Activated T-helper 1 cell treated with anti-CD3 and anti-CD28 coated beads, Interleukin-12 subunit alpha, Interleukin-12 subunit beta, Interleukin-2, Interleukin-4 antibody, amounts not matched to agents 30 ng/mL and 10 ng/mL and 1 ng/mL, durations not matched to agents 14 hours and 24 hours and 36 hours (primary cell): Measurements from ENCODE around the gene GABRG3. TPM values are rescaled to one million over a fixed set of nuclear protein-coding genes. Genes with fewer than 3 reads are reported as not detected.

Experiments
- DNase-seq: peaks from one replicate; pipeline ENCODE4 v3.0.0; 2021; ENCODE audit warnings: low spot score
- H3K27ac Mint-ChIP-seq: one replicate; pipeline ENCODE4 v1.8.0; 2021; ENCODE audit warnings: mild to moderate bottlenecking, mixed read lengths
- H3K27me3 Mint-ChIP-seq: one replicate; pipeline ENCODE4 v1.8.0; 2022; ENCODE audit warnings: mild to moderate bottlenecking, moderate library complexity, mixed read lengths; ENCODE audit not compliant: insufficient read depth
- H3K36me3 Mint-ChIP-seq: one replicate; pipeline ENCODE4 v1.8.0; 2021; ENCODE audit warnings: low read depth, mixed read lengths
- H3K4me1 Mint-ChIP-seq: one replicate; pipeline ENCODE4 v1.8.0; 2021; ENCODE audit warnings: low read depth, mixed read lengths
- H3K4me3 Mint-ChIP-seq: one replicate; pipeline ENCODE4 v1.8.0; 2021; ENCODE audit warnings: mild to moderate bottlenecking, moderate library complexity, mixed read lengths
- H3K9me3 Mint-ChIP-seq: one replicate; pipeline ENCODE4 v1.8.0; 2021; ENCODE audit warnings: mixed read lengths
- intact Hi-C: fragments of 100-400 bp; cut with micrococcal nuclease; formaldehyde crosslinking; loops from one replicate; pipeline ENCODE4 v1.15.1; 2024
- total RNA-seq: library from RNA; stranded (reverse); gene quantifications from 2 replicates; pipeline ENCODE4 v1.2.3, GENCODE V29; 2022

Gene GABRG3
- total RNA-seq, 1 donor from 2014 or later, result not detected

DNA sequence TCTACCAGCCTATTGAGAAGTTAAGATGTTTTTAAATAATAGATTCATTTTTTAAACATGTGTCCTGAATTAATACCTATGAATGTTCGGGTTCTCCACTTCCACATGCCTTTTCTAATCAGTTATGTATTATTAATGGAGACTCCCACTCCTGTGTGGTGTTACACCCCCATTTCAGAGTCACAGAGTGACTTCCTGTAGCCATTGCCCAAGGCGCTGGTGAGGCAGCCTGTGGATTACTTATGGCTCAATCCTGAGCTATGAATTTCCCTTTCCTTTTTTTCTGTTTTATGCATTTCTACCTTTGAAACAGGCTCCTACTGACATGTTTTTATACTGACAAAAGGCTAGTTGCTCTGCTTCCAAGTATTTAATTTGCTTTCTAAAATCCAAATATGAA is 162.3 kb downstream of the GABRG3 start:
- Mint-ChIP-seq H3K27me3 (no peaks in the 10 kb centered on the region), H3K27ac (no peak overlapping the region), H3K4me3 (no peak overlapping the region), H3K4me1 (no peaks in the 10 kb centered on the region), H3K36me3 (no peaks in the 10 kb centered on the region), H3K9me3 (peaks cover 17% of the 10 kb centered on the region)
- intact Hi-C loops, result no loop called here
- no peak for DNase-seq

DNA sequence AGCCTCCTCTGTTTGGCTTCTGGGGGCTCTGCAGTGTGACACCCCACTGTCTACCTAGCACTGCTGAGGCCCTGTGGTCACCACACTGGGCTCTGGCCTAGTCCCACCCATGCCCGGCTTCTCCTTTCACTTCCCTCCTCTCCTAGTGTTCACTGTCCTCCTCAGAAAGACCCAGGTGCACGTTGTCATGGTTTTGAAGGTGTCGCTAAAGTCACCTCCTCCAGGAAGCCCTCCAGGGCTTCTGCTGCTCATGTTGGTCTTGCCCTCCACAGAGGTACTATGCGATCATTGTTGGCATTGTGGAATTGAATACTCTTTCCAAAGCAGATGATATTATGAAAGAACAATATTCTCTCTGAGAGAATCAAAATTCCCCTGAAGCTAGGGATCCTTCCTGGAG is 163.5 kb downstream of the GABRG3 start:
- Mint-ChIP-seq H3K4me1 (no peaks in the 10 kb centered on the region), H3K27me3 (no peaks in the 10 kb centered on the region), H3K9me3 (peaks cover 22% of the 10 kb centered on the region), H3K27ac (no peak overlapping the region), H3K36me3 (no peaks in the 10 kb centered on the region), H3K4me3 (no peak overlapping the region)
- no peak for DNase-seq
- intact Hi-C loops, result no loop called here

DNA sequence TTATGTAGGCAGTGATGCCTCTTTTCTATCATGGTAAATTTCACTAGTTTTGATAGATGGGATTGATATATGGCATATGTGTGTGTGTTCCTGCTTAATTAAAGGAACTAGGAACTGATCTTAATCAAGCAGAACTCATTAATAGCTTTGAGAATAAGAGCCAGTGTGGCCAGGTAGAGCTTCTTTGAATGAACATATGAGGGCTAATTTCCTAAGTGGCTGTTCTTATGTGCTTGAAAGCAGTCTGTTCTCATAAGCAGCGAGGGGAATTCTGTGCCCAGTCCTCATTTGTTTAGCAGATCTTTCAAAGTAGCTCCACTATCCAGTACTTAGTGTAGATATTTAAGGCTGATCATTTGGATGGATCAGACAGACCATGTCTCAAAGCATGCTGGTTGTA is 164.2 kb downstream of the GABRG3 start:
- Mint-ChIP-seq H3K36me3 (no peaks in the 10 kb centered on the region), H3K27me3 (no peaks in the 10 kb centered on the region), H3K9me3 (peaks cover 22% of the 10 kb centered on the region), H3K4me3 (no peak overlapping the region), H3K4me1 (no peaks in the 10 kb centered on the region), H3K27ac (no peak overlapping the region)
- intact Hi-C loops, result no loop called here
- DNase-seq, result no peak

DNA sequence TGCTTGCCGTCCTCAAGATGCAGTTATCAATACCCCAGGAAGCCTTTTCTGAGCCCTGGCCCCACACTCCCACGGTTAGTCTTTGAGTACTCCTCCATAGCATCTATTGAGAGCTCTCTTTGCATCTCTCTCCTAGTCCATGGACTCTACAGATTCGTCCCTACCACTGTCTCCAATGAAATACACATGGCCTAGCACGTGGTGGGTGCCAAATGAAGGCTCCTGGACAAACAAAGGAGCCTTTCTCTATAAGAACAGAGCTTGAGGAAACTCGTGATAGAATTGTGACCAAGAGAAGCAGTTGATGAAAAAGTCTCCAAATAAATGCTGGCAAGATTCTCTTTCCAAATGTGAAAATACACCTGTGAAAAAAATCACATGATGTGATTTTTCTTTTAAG is 166.1 kb downstream of the GABRG3 start:
- intact Hi-C loops, result no loop called here
- Mint-ChIP-seq H3K9me3 (peaks cover 30% of the 10 kb centered on the region), H3K4me3 (no peak overlapping the region), H3K36me3 (no peaks in the 10 kb centered on the region), H3K27me3 (no peaks in the 10 kb centered on the region), H3K27ac (no peak overlapping the region), H3K4me1 (no peaks in the 10 kb centered on the region)
- DNase-seq, result no peak

DNA sequence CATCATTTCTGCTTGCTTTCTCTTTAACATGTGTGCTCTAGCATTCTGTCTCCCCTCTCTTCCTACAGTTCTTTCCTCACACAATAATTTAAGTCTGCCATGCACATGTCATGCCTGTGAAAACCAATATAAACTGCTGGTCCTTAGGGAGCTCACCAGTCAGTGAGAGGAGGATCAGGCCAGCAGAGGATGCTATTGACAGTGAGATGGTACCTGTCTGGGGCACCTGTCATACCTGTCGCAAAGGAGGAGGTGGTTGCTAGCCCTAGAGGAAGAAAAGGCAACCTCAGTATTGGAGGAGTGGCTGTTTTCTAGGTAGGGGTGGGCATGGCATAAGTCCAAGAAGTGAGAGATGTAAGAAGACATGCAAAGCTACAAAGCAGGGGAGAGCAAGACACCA is 194.6 kb downstream of the GABRG3 start:
- no peak overlapping the region for H3K27ac Mint-ChIP-seq
- intact Hi-C loops, result no loop called here
- no peak for DNase-seq
- no peaks in the 10 kb centered on the region for H3K27me3 Mint-ChIP-seq
- peaks cover 30% of the 10 kb centered on the region for H3K9me3 Mint-ChIP-seq
- H3K4me1 Mint-ChIP-seq, result no peaks in the 10 kb centered on the region
- H3K36me3 Mint-ChIP-seq, result no peaks in the 10 kb centered on the region
- H3K4me3 Mint-ChIP-seq, result no peak overlapping the region

DNA sequence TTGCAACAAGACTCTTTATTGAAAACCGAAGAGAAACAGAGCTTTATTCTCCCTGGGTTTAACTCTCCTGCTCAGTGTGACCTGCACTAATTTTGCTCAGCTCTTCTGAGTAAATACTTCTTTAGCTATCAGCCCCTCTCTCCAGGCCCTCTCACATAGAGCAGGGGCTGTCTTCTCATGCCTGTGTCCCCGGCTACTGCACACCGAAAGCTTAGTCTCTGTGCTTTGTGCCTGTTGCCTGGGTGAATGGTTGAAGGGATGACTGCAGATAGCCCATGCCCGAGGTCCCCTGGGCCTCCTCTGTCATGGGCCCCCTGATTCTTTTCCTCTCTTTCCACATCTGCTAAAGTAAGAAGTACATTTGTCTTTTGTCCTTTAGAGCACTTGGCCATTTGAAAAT is 195.9 kb downstream of the GABRG3 start:
- Mint-ChIP-seq H3K4me1 (no peaks in the 10 kb centered on the region), H3K9me3 (peaks cover 31% of the 10 kb centered on the region), H3K4me3 (no peak overlapping the region), H3K27ac (no peak overlapping the region), H3K27me3 (no peaks in the 10 kb centered on the region), H3K36me3 (no peaks in the 10 kb centered on the region)
- intact Hi-C loops, result no loop called here
- DNase-seq, result no peak

DNA sequence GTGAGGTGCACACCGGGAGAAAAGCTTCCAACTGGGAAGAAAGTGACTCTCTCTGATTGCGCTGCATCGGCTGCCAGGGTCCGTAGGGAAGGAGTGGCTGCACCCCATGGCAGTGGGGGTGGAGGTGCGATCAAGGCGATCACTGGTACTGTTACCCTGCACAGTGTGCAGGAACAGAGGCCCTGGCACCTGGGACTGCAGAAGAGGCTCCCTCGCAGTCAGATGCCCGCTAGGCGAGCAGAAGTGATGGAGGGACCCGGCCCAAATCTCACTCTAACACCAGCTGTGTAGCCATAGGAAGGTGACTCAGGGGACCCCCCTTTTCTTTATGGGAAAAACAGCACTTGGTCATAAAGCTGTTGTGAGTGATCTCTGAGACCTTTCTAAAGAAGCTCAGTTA is 196.8 kb downstream of the GABRG3 start:
- Mint-ChIP-seq H3K27me3 (no peaks in the 10 kb centered on the region), H3K9me3 (peaks cover 24% of the 10 kb centered on the region), H3K27ac (no peak overlapping the region), H3K36me3 (no peaks in the 10 kb centered on the region), H3K4me1 (no peaks in the 10 kb centered on the region), H3K4me3 (no peak overlapping the region)
- no peak for DNase-seq
- intact Hi-C loops, result no loop called here

DNA sequence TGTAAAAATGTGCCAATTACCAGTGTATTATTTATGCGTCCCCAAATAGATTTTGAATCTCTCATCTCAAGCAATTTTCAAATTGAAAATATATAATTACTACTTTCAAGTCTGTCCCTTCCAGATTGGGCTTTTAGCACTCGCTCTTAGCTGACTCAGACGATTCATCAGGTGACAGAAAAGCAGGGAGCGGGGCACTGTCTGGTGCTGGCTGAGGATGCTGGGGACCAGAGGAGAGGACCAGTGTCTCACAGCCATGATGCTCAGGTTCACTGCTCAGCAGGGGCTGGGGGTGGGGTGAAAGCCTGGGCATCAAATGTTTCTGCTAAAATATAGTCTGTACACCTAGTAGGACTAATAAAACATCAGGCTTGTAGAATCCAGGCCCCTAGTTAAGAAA is 199.9 kb downstream of the GABRG3 start:
- H3K27ac Mint-ChIP-seq, result no peak overlapping the region
- no peaks in the 10 kb centered on the region for H3K27me3 Mint-ChIP-seq
- H3K9me3 Mint-ChIP-seq, result peaks cover 23% of the 10 kb centered on the region
- DNase-seq, result no peak
- H3K4me3 Mint-ChIP-seq, result no peak overlapping the region
- intact Hi-C loops, result no loop called here
- no peaks in the 10 kb centered on the region for H3K36me3 Mint-ChIP-seq
- no peaks in the 10 kb centered on the region for H3K4me1 Mint-ChIP-seq

DNA sequence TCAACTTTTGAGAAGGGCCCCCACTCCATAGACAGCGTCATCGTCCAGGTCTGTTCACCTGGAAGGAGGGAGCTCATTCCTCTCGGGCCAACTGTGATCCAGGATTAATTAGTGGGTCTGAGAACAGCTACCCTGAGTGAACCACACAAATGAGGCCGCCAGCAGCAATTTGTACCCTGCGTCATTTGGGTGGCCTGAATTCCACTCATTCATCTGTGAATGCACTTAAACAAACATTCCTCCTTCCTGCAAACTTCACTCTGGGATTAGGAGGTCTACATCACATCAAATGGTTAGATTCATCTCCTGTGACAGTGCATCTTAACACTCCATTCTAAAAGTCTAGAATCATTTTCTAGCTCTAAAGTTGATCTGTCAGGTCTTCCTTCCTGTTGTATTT is 201.8 kb downstream of the GABRG3 start:
- Mint-ChIP-seq H3K4me1 (no peaks in the 10 kb centered on the region), H3K36me3 (no peaks in the 10 kb centered on the region), H3K4me3 (no peak overlapping the region), H3K27me3 (no peaks in the 10 kb centered on the region), H3K9me3 (peaks cover 34% of the 10 kb centered on the region), H3K27ac (no peak overlapping the region)
- intact Hi-C loops, result no loop called here
- no peak for DNase-seq

DNA sequence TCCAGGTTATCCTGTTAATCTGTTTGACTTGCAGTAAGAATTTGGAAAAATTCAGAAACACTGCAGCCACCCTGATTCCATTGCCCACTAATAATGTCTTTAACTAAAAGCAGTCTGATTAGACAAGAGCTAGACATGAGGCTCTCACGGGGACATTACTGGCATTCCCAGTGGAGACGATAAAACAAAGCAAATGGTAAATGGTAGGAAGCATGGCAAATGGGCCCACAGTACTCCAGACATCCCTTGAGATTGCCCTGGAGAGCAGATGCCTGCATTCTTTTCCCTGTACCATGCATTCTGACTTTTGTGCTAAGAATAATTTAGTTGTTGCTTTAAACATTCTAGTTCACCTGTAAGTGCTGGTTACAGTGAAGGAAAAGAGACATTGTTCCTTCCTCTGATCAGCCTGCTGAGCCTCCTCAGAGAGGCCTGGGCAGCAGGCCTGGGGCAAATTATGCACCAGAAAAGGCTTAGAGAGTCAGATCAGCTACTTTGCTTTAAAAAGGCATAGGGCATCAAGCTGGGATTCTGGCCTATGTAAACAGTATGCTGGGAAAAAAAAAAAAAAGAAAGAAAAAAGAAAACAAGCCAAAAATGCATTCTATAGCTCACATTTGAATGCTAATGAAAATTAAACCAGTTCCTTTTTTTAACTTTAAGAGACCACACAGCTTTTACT is 204.6 kb downstream of the GABRG3 start:
- Mint-ChIP-seq H3K27ac (no peak overlapping the region), H3K27me3 (no peaks in the 10 kb centered on the region), H3K4me3 (no peak overlapping the region), H3K36me3 (no peaks in the 10 kb centered on the region), H3K9me3 (peaks cover 53% of the 10 kb centered on the region), H3K4me1 (no peaks in the 10 kb centered on the region)
- intact Hi-C loops, result no loop called here
- DNase-seq, result no peak

DNA sequence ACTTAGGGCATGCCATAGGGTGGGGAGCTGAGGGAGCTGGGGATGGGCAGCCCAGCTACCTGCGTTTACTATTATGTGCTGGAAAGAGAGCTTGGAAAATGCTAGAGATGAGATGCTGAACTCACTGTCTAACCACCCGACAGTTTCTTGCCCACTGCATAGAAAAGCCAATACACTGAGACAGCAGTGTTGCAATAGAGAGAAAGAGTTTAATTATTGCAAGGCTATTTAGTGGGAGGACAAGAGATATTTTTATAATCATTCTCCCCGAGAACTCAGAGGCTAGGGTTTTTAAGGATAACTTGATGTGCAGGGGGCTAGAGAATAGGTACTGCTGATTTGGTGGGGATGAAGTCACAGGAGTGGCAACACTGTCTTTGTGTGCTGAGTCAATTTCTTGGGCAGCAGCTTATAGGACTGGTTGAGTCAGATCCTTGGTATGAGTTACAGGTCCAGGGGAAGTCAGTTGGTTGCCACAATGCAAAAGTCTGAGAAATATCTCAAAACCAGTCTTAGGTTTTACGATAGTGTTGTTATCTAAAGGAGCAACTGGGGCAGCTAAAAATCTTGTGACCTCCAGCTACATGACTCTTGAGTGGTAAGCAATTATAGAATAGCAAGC is 205.9 kb downstream of the GABRG3 start:
- Mint-ChIP-seq H3K9me3 (peaks cover 53% of the 10 kb centered on the region), H3K27ac (no peak overlapping the region), H3K36me3 (no peaks in the 10 kb centered on the region), H3K4me1 (no peaks in the 10 kb centered on the region), H3K4me3 (no peak overlapping the region), H3K27me3 (no peaks in the 10 kb centered on the region)
- DNase-seq, result no peak
- intact Hi-C loops, result no loop called here

DNA sequence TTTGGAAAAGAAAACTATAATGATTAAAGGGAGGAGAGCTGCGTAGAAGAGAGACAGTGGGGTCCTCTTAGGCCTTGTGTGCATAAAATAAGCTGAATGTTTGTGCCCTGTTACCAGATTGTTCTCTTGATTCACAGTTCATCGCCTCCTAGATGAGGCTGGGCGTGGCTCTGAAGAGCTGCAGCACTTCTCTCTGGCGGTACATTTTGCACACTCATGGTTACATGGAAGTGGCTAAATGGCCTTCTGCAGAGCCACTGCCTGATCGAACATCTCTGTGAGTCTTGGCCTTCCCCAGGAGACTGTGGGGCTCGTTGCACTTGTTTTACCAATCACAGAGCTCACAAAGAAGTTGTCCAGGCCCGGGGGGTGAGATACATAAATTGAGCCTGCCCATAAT is 208.8 kb downstream of the GABRG3 start:
- H3K27ac Mint-ChIP-seq, result no peak overlapping the region
- no peaks in the 10 kb centered on the region for H3K36me3 Mint-ChIP-seq
- no peak for DNase-seq
- no peaks in the 10 kb centered on the region for H3K4me1 Mint-ChIP-seq
- H3K27me3 Mint-ChIP-seq, result no peaks in the 10 kb centered on the region
- peaks cover 44% of the 10 kb centered on the region for H3K9me3 Mint-ChIP-seq
- H3K4me3 Mint-ChIP-seq, result no peak overlapping the region
- intact Hi-C loops, result no loop called here

DNA sequence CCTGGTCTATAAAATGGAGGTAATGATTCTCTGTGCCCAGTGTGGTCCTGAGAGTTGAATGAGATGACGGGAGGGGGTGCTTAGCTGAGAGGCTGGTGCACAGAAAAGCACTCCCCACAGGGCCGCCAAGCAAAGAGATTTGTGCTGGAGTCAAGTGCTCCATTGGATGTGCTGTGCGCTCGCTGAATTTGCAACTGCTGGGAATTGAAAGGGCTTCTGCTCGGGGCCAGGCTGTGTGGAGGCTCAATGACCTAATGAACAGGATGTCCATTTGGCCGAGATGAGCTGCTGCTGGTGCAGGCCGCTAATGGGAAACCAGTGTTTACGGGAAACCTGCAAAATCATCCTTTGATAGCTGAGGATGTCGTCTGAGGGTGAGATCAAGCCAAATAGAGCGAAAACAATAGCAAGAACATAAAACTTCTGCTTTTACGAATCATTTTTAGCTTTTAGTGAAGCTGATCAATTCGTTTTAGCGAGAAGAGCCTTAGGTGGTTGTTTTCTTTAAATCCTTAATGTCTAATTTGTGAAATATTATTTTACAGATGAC is 211.7 kb downstream of the GABRG3 start:
- no peaks in the 10 kb centered on the region for H3K4me1 Mint-ChIP-seq
- peaks cover 47% of the 10 kb centered on the region for H3K9me3 Mint-ChIP-seq
- no peak overlapping the region for H3K4me3 Mint-ChIP-seq
- H3K27ac Mint-ChIP-seq, result no peak overlapping the region
- no peak for DNase-seq
- H3K36me3 Mint-ChIP-seq, result no peaks in the 10 kb centered on the region
- intact Hi-C loops, result no loop called here
- no peaks in the 10 kb centered on the region for H3K27me3 Mint-ChIP-seq
